Neural cell (in vitro differentiated cells): Measurements from ENCODE around the gene MUC2. TPM values are rescaled to one million over a fixed set of nuclear protein-coding genes. Genes with fewer than 3 reads are reported as not detected.

Experiments used
- H2AFZ ChIP-seq: fragments of 200-600, 300-800 bp; sonication (generic), shearing (Covaris generic); 2 replicates; pipeline ENCODE4 v1.6.0; 2014; ENCODE audit warnings: low read depth, mild to moderate bottlenecking, antibody characterized with exemption, low read length, moderate library complexity
- H3F3A ChIP-seq: fragments of 200-600 bp; shearing (Covaris generic); 2 replicates; pipeline ENCODE4 v1.6.1; 2016; ENCODE audit warnings: mild to moderate bottlenecking, moderate library complexity, mixed read lengths, antibody characterized with exemption, low read length; ENCODE audit not compliant: insufficient read depth, poor library complexity, severe bottlenecking
- H3K27ac ChIP-seq: fragments of 200-600, 300-800 bp; sonication (generic), shearing (Covaris generic); 2 replicates; pipeline ENCODE4 v1.5.1; 2014; ENCODE audit warnings: mild to moderate bottlenecking, low read length, moderate library complexity
- H3K27me3 ChIP-seq: fragments of 300-800, 200-600 bp; sonication (generic), shearing (Covaris generic); 2 replicates; pipeline ENCODE4 v1.6.0; 2014; ENCODE audit warnings: mild to moderate bottlenecking, low read depth, low read length, moderate library complexity; ENCODE audit not compliant: insufficient read depth
- H3K36me3 ChIP-seq: fragments of 300-800, 200-600 bp; sonication (generic), shearing (Covaris generic); 2 replicates; pipeline ENCODE4 v1.5.1; 2014; ENCODE audit warnings: mild to moderate bottlenecking, antibody characterized with exemption, low read length, moderate library complexity; ENCODE audit not compliant: insufficient read depth
- H3K4me2 ChIP-seq: fragments of 300-800, 200-600 bp; sonication (generic), shearing (Covaris generic); 2 replicates; pipeline ENCODE4 v1.6.0; 2014; ENCODE audit warnings: mild to moderate bottlenecking, low read length
- H3K4me3 ChIP-seq: fragments of 300-800, 200-600 bp; sonication (generic), shearing (Covaris generic); 2 replicates; pipeline ENCODE4 v1.5.1; 2014; ENCODE audit warnings: mild to moderate bottlenecking, low read length, moderate library complexity
- H3K79me2 ChIP-seq: fragments of 200-600 bp; shearing (Covaris generic); replicated peaks from 2 replicates; pipeline ENCODE4 v1.6.0; 2014; ENCODE audit warnings: mild to moderate bottlenecking, low read length, moderate library complexity; ENCODE audit not compliant: insufficient read depth
- H3K9ac ChIP-seq: fragments of 300-800, 200-600 bp; sonication (generic), shearing (Covaris generic); 2 replicates; pipeline ENCODE4 v1.6.1; 2016; ENCODE audit warnings: mild to moderate bottlenecking, low read length, mixed read lengths
- H3K9me2 ChIP-seq: fragments of 200-600 bp; shearing (Covaris generic); 2 replicates; pipeline ENCODE4 v1.6.1; 2016; ENCODE audit warnings: mild to moderate bottlenecking, low read length, mixed read lengths; ENCODE audit not compliant: insufficient read depth
- H3K9me3 ChIP-seq: fragments of 200-600, 300-800 bp; sonication (generic), shearing (Covaris generic); 2 replicates; pipeline ENCODE4 v1.6.1; 2016; ENCODE audit warnings: mild to moderate bottlenecking, mixed run types, low read length, moderate library complexity, mixed read lengths
- H4K20me1 ChIP-seq: fragments of 200-600 bp; shearing (Covaris generic); 2 replicates; pipeline ENCODE4 v1.6.1; 2016; ENCODE audit warnings: mild to moderate bottlenecking, mixed run types; ENCODE audit not compliant: insufficient read depth
- CTCF ChIP-seq: fragments of 450-650 bp; IDR thresholded peaks from 2 replicates; pipeline ENCODE4 v1.5.1; 2014; ENCODE audit warnings: antibody characterized with exemption, mild to moderate bottlenecking, moderate library complexity; ENCODE audit not compliant: poor library complexity, severe bottlenecking
- EP300 ChIP-seq: fragments of 450-650 bp; conservative IDR thresholded peaks from 2 replicates; pipeline ENCODE4 v1.6.1; 2014; ENCODE audit warnings: antibody characterized with exemption, mild to moderate bottlenecking, moderate library complexity; ENCODE audit not compliant: poor library complexity, severe bottlenecking
- EZH2 ChIP-seq: fragments of 200-600, 300-800 bp; shearing (Covaris generic), sonication (generic); IDR thresholded peaks from 2 replicates; pipeline ENCODE4 v1.6.1; 2014; ENCODE audit warnings: antibody characterized with exemption, low read length, borderline replicate concordance, mild to moderate bottlenecking; ENCODE audit not compliant: insufficient read depth, poor library complexity, severe bottlenecking
- MXI1 ChIP-seq: fragments of 450-650 bp; conservative IDR thresholded peaks from 2 replicates; pipeline ENCODE4 v1.6.1; 2014; ENCODE audit warnings: antibody characterized with exemption, mild to moderate bottlenecking; ENCODE audit not compliant: poor library complexity, severe bottlenecking
- POLR2AphosphoS5 ChIP-seq: IDR thresholded peaks from 2 replicates; pipeline ENCODE4 v1.6.1; 2012
- RAD21 ChIP-seq: fragments of 450-650 bp; conservative IDR thresholded peaks from 2 replicates; pipeline ENCODE4 v1.6.1; 2014; ENCODE audit warnings: antibody characterized with exemption, mild to moderate bottlenecking, moderate library complexity
- REST ChIP-seq: IDR thresholded peaks from 2 replicates; pipeline ENCODE4 v1.6.1; 2012; ENCODE audit warnings: borderline replicate concordance
- SMC3 ChIP-seq: fragments of 450-650 bp; conservative IDR thresholded peaks from 2 replicates; pipeline ENCODE4 v1.6.1; 2014; ENCODE audit warnings: antibody characterized with exemption, mild to moderate bottlenecking, moderate library complexity; ENCODE audit not compliant: poor library complexity
- TAF1 ChIP-seq: IDR thresholded peaks from 2 replicates; pipeline ENCODE4 v1.6.1; 2012; ENCODE audit warnings: low read depth
- polyA plus RNA-seq: library from polyadenylated mRNA; depleted of rRNA; stranded (reverse); fragments of >200 nt; gene quantifications from 2 replicates; pipeline ENCODE4 v1.2.3, GENCODE V29; 2014

MUC2 gene
- polyA plus RNA-seq, 1 donor from 2014 or later, result not detected

- Histone ChIP-seq H3K27ac (no peak overlapping the region), H3K9me2 (no peaks in the 10 kb centered on the region), H3F3A (no peaks in the 10 kb centered on the region), H2AFZ (no peak overlapping the region), H3K27me3 (no peaks in the 10 kb centered on the region), H3K79me2 (no peaks in the 10 kb centered on the region), H3K9me3 (no peaks in the 10 kb centered on the region), H3K4me3 (no peak overlapping the region), H3K36me3 (no peaks in the 10 kb centered on the region), H3K4me2 (no peak overlapping the region), H4K20me1 (no peaks in the 10 kb centered on the region), H3K9ac (no peak overlapping the region)
- TF ChIP-seq RAD21 (no peak), TAF1 (no peak), EZH2 (no peak), REST (no peak), MXI1 (no peak), CTCF (no peak), EP300 (no peak), POLR2AphosphoS5 (no peak), SMC3 (no peak)
Measured at GRCh38 chr11:1054143-1055108, 20.2 kb upstream of the MUC2 start.

GRCh38 chr11:1055109-1055703, 19.5 kb upstream of the MUC2 start:
- no peaks in the 10 kb centered on the region for H3K79me2 ChIP-seq
- no peak overlapping the region for H3K9ac ChIP-seq
- no peaks in the 10 kb centered on the region for H4K20me1 ChIP-seq
- H3F3A ChIP-seq, result no peaks in the 10 kb centered on the region
- H3K9me2 ChIP-seq, result no peaks in the 10 kb centered on the region
- TF ChIP-seq TAF1 (no peak), EP300 (no peak), RAD21 (no peak), EZH2 (no peak), POLR2AphosphoS5 (no peak), MXI1 (no peak), CTCF (no peak), REST (no peak), SMC3 (no peak)
- no peak overlapping the region for H3K27ac ChIP-seq
- H2AFZ ChIP-seq, result no peak overlapping the region
- no peak overlapping the region for H3K4me2 ChIP-seq
- no peaks in the 10 kb centered on the region for H3K9me3 ChIP-seq
- no peaks in the 10 kb centered on the region for H3K36me3 ChIP-seq
- H3K4me3 ChIP-seq, result no peak overlapping the region
- no peaks in the 10 kb centered on the region for H3K27me3 ChIP-seq
